Measurements from ENCODE around the gene CHPT1. TPM values are rescaled to one million over a fixed set of nuclear protein-coding genes. Genes with fewer than 3 reads are reported as not detected.

The CHPT1 gene
- total and polyA plus RNA-seq, 9 of the 15 experiments (the other 6 are each of a cell fraction or from before 2014, with no cell fraction given) = 15.3 to 210 (median 91.9) TPM

GRCh38 chr12:101697930-101698799 lies 725 bp downstream of the CHPT1 start (continued):
- TF ChIP-seq ZNF318 (IDR thresholded peaks at IDR 0.05; ENCODE audit: borderline replicate concordance in 1 of 2, low read depth in 1 of 2) = no peak
- TF ChIP-seq ZNF717 (CRISPR knock-in tag; IDR thresholded peaks at IDR 0.05) = no peak
- no peak for TF ChIP-seq ZNF830 (CRISPR knock-in tag; IDR thresholded peaks at IDR 0.05)
- no peak for TF ChIP-seq ZNF57 (CRISPR knock-in tag; IDR thresholded peaks at IDR 0.05)
- no peak for TF ChIP-seq TAL1 (IDR thresholded peaks at IDR 0.05)
- TF ChIP-seq BCOR (IDR thresholded peaks at IDR 0.05) = no peak
- TF ChIP-seq FOXM1 (IDR thresholded peaks at IDR 0.05; ENCODE audit: low read depth) = no peak; the same call in 1 of the 2 replicates
- 0 out of 2 replicates have a peak, but pooled peaks have one; percentile 58 for TF ChIP-seq FOXM1 (CRISPR knock-in tag; IDR thresholded peaks at IDR 0.05; ENCODE audit: low read depth)
- TF ChIP-seq STAT5B (CRISPR knock-in tag; IDR thresholded peaks at IDR 0.05) = no peak
- TF ChIP-seq RREB1 (CRISPR knock-in tag; IDR thresholded peaks at IDR 0.05) = peak; percentile 69; the same call in 1 of the 2 replicates
- TF ChIP-seq SMAD3 (CRISPR knock-in tag; conservative IDR thresholded peaks at IDR 0.05) = no peak
- no peak for TF ChIP-seq ZNF134 (CRISPR knock-in tag; conservative IDR thresholded peaks at IDR 0.05)
- no peak for TF ChIP-seq L3MBTL2 (IDR thresholded peaks at IDR 0.05)
- no peak for TF ChIP-seq KHSRP (IDR thresholded peaks at IDR 0.05)

Measured in K562 (cell line).